GM23248 (cell line): ENCODE measurements around the gene SCO1. TPM values are rescaled to one million over a fixed set of nuclear protein-coding genes. Genes with fewer than 3 reads are reported as not detected.
"Not testable (repeated sequence)": the region's sequence is repeated elsewhere in the genome, so short reads cannot be mapped to it uniquely, and the experiment has no call there.

ENCODE experiments used
- DNase-seq: peaks from one replicate; pipeline ENCODE4 v3.0.0-alpha.2; 2015
- H2AFZ ChIP-seq: fragments of 200-600 bp; sonication (generic); 2 replicates; pipeline ENCODE4 v1.6.1; 2016; ENCODE audit warnings: antibody characterized with exemption
- H3F3A ChIP-seq: fragments of 200-600 bp; sonication (generic); 2 replicates; pipeline ENCODE4 v1.6.1; 2016; ENCODE audit warnings: mild to moderate bottlenecking, antibody characterized with exemption, mixed run types; ENCODE audit not compliant: insufficient read depth
- H3K27ac ChIP-seq: fragments of 200-600 bp; sonication (generic); 2 replicates; pipeline ENCODE4 v1.5.1; 2016; ENCODE audit warnings: mild to moderate bottlenecking
- H3K27me3 ChIP-seq: fragments of 200-600 bp; sonication (generic); replicated peaks from 2 replicates; pipeline ENCODE4 v1.6.1; 2016; ENCODE audit warnings: mild to moderate bottlenecking; ENCODE audit not compliant: insufficient read depth
- H3K36me3 ChIP-seq: fragments of 200-600 bp; sonication (generic); 2 replicates; pipeline ENCODE4 v1.6.1; 2016; ENCODE audit warnings: low read depth, mild to moderate bottlenecking
- H3K4me1 ChIP-seq: fragments of 200-600 bp; sonication (generic); 2 replicates; pipeline ENCODE4 v1.6.1; 2016; ENCODE audit warnings: mild to moderate bottlenecking; ENCODE audit not compliant: insufficient read depth
- H3K4me2 ChIP-seq: fragments of 200-600 bp; sonication (generic); one replicate; pipeline ENCODE4 v1.6.1; 2016; ENCODE audit warnings: mild to moderate bottlenecking; ENCODE audit not compliant: unreplicated experiment
- H3K4me3 ChIP-seq: fragments of 200-600 bp; sonication (generic); 2 replicates; pipeline ENCODE4 v1.5.1; 2016; ENCODE audit warnings: mild to moderate bottlenecking
- H3K79me2 ChIP-seq: fragments of 200-600 bp; sonication (generic); 2 replicates; pipeline ENCODE4 v1.6.1; 2016; ENCODE audit warnings: mild to moderate bottlenecking; ENCODE audit not compliant: insufficient read depth
- H3K9ac ChIP-seq: fragments of 200-600 bp; sonication (generic); 2 replicates; pipeline ENCODE4 v1.6.1; 2016; ENCODE audit warnings: mild to moderate bottlenecking
- H3K9me2 ChIP-seq: fragments of 200-600 bp; sonication (generic); 2 replicates; pipeline ENCODE4 v1.6.1; 2016; ENCODE audit warnings: mixed run types, mild to moderate bottlenecking, moderate library complexity; ENCODE audit not compliant: insufficient read depth
- H3K9me3 ChIP-seq: fragments of 200-600 bp; sonication (generic); one replicate; pipeline ENCODE4 v1.6.1; 2017; ENCODE audit warnings: low read depth
- H4K20me1 ChIP-seq: fragments of 200-600 bp; sonication (generic); 2 replicates; pipeline ENCODE4 v1.6.0; 2016; ENCODE audit not compliant: insufficient read depth
- EZH2 ChIP-seq: fragments of 200-600 bp; sonication (generic); IDR thresholded peaks from 2 replicates; pipeline ENCODE4 v1.6.1; 2018; ENCODE audit warnings: antibody characterized with exemption, mild to moderate bottlenecking; ENCODE audit not compliant: insufficient read depth, poor library complexity, severe bottlenecking
- EZH2phosphoT487 ChIP-seq: fragments of 200-600 bp; sonication (generic); IDR thresholded peaks from 2 replicates; pipeline ENCODE4 v1.6.1; 2018; ENCODE audit warnings: antibody characterized with exemption, moderate library complexity, mild to moderate bottlenecking, low read depth; ENCODE audit not compliant: insufficient read depth
- WGBS, 2 experiments: methylation state at CpG; one replicate each; pipeline ENCODE4 v1.1.6; 2015 to 2017; ENCODE audit warnings: low lambda C conversion rate in 2 of 2, low coverage in 1 of 2; ENCODE audit errors: missing lambda C conversion rate in 2 of 2; 5-methylcytosine and 5-hydroxymethylcytosine counted together
- in situ Hi-C: fragments of 300-500 bp; cut with MboI; formaldehyde crosslinking; loops from 2 replicates; pipeline ENCODE4 v1.15.0; 2020
- polyA plus RNA-seq: library from polyadenylated mRNA; unstranded; fragments of >200 nt; fragmentation: Nextera tagmentation; extraction: Ambion mirVana; gene quantifications from 2 replicates; pipeline ENCODE4 v1.2.1, GENCODE V29; 2016
- total RNA-seq: library from RNA; depleted of rRNA; stranded (reverse); fragments of >200 nt; shearing (Covaris generic); gene quantifications from 2 replicates; pipeline ENCODE4 v1.2.3, GENCODE V29; 2014

The SCO1 gene
- total and polyA plus RNA-seq, 2 experiments from 2014 or later: 25.6 to 40.4 TPM

DNA sequence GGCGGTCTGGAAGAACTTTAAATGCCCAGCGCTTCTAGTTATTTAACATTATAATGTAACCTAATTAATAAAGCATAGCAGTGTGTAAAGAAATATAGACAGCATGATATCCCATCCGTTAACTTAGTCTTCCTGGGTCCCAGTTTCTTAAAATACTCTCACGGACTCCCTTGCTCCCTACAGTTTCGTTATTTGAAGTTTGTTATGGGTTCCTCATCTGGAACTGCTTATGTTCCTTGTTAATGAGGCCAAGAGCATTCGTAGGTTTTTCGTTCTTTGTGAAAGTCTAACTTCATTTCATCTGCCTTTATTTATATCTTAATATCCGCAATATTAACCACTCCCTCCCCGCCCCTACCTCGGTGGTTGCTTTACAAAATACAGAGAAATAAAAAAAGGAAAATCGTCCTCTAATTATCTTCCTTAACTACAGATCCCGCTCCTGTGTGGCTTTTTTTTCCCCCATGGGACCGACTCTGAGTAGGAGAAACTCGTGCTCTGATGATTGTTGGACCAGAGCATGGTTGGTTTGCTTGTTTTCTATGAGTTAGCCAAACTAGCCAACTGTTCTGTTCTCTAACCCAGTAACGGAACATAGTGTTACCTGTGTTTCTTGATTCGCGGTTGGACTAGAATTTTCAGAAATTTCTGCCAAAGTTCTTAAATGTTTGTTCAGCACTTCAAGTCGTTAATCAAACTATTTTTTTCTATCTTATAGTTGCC is 924 bp upstream of the SCO1 start:
- Histone ChIP-seq H3K4me1 (peaks cover 28% of the 10 kb centered on the region), H4K20me1 (no peaks in the 10 kb centered on the region), H3K4me3 (peak overlapping the region; percentile 88), H3F3A (peaks cover 10% of the 10 kb centered on the region), H3K4me2 (peak overlapping the region; percentile 87), H3K9me3 (no peaks in the 10 kb centered on the region), H2AFZ (peak overlapping the region; percentile 81), H3K36me3 (peaks cover 15% of the 10 kb centered on the region; the same call in 1 of the 2 replicates), H3K9ac (peak overlapping the region; percentile 87), H3K9me2 (no peaks in the 10 kb centered on the region), H3K27ac (peak overlapping the region; percentile 86), H3K79me2 (peaks cover 91% of the 10 kb centered on the region), H3K27me3 (no peaks in the 10 kb centered on the region)
- 2 to 6% methylated on average over 18 of the region's 18 CpGs for WGBS, 2 experiments
- no peak for TF ChIP-seq EZH2
- TF ChIP-seq EZH2phosphoT487: no peak
- DNase-seq: peak; percentile 71
- in situ Hi-C loops: no loop called here

DNA sequence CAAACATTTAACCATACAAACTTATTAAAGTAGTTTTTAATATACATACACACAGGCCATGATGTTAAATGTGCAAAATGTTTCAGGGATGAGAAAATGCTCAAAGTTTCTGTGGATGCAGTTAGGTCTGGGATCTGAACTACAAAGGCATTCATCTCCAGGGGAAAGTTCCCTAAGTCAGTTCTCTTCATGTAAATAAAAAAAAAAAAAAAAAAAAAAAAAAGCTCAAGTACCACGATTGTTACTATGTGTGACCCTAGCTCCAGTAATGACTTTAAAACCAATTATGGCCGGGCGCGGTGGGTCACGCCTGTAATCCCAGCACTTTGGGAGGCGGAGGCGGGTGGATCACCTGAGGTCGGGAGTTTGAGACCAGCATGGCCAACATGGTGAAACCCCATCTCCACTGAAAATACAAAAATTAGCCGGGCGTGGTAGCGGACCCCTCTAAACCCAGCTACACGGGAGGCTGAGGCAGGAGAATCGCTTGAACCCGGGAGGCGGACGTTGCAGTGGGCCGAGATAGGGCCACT is 1.4 kb downstream of the SCO1 start:
- H3K36me3 ChIP-seq: peaks cover 27% of the 10 kb centered on the region; the same call in 1 of the 2 replicates
- in situ Hi-C loops, H3K9me2 ChIP-seq, H4K20me1 ChIP-seq, DNase-seq, H3K27me3 ChIP-seq, H3K27ac ChIP-seq, H3K9me3 ChIP-seq, H3F3A ChIP-seq: not testable (repeated sequence)
- H2AFZ ChIP-seq: peak overlapping the region; percentile 81; the same call in 1 of the 2 replicates
- WGBS, 2 experiments: 81 to 84% methylated on average over 15 to 17 of the region's 17 CpGs
- H3K4me1 ChIP-seq: peaks cover 22% of the 10 kb centered on the region
- H3K79me2 ChIP-seq: peaks cover 91% of the 10 kb centered on the region
- peak overlapping the region; percentile 87 for H3K9ac ChIP-seq
- peak overlapping the region; percentile 87 for H3K4me2 ChIP-seq
- peak overlapping the region; percentile 88 for H3K4me3 ChIP-seq

DNA sequence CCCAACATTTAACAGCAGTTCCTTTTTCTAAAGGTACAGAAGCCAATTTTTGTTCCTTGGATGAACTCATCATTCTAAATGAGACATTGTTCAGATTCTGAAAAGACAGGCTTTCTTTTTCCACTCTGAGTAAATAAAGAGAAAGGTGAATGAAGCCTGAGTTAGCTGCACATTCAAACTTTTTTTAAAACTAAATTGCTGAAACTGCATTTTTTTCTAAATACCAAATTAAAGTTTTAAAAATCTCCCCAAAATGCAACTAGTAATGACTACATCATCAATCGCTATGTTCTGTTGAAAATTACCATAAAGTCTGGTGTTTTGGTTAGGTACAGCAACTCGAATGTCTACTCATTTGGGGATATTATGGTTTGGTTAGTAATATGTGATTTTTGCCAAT is 9.8 kb downstream of the SCO1 start:
- Histone ChIP-seq H3K27ac (no peak overlapping the region), H3K4me2 (no peak overlapping the region), H3F3A (peaks cover 9% of the 10 kb centered on the region), H3K9me2 (no peaks in the 10 kb centered on the region), H3K27me3 (no peaks in the 10 kb centered on the region), H3K4me1 (peaks cover 4% of the 10 kb centered on the region), H3K9me3 (no peaks in the 10 kb centered on the region), H3K79me2 (peaks cover 72% of the 10 kb centered on the region), H3K9ac (no peak overlapping the region), H2AFZ (no peak overlapping the region), H3K36me3 (peaks cover 38% of the 10 kb centered on the region), H4K20me1 (peaks cover 7% of the 10 kb centered on the region; the same call in 1 of the 2 replicates), H3K4me3 (no peak overlapping the region)
- 96 to 98% methylated on average over 2 of the region's 2 CpGs for WGBS, 2 experiments
- DNase-seq: no peak
- TF ChIP-seq EZH2phosphoT487 (no peak), EZH2 (no peak)
- in situ Hi-C loops: no loop called here

DNA sequence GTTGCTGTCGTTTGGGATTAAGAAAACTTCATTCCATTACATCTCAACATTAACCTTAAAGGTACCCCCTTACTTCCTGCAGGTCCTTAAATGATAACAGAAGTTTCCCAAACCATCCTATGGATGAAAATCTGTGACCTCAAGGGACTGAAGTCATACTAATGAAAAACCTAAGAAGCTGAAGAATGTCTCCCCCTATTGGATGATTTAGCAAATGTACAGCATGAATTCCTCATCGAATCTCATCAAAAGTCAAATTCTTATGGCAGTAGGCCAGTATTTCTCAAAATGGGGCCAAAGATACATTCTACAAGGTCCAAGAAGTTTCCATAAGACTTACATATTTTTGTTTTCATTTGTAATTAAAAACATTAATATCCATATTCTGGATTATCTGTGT is 13.5 kb downstream of the SCO1 start:
- no peak overlapping the region for H3K9ac ChIP-seq
- H3K79me2 ChIP-seq: peaks cover 35% of the 10 kb centered on the region
- DNase-seq: peak; percentile 39
- H3K4me2 ChIP-seq: no peak overlapping the region
- no peak overlapping the region for H3K27ac ChIP-seq
- H3K9me2 ChIP-seq: no peaks in the 10 kb centered on the region
- no peaks in the 10 kb centered on the region for H3K9me3 ChIP-seq
- 49 to 50% methylated on average over 2 of the region's 2 CpGs for WGBS, 2 experiments
- peaks cover 42% of the 10 kb centered on the region for H3K36me3 ChIP-seq
- H3K4me1 ChIP-seq: peaks cover 18% of the 10 kb centered on the region
- no peak for TF ChIP-seq EZH2
- TF ChIP-seq EZH2phosphoT487: no peak
- no peak overlapping the region for H3K4me3 ChIP-seq
- H3F3A ChIP-seq: peaks cover 16% of the 10 kb centered on the region
- H4K20me1 ChIP-seq: peaks cover 7% of the 10 kb centered on the region; the same call in 1 of the 2 replicates
- H3K27me3 ChIP-seq: no peaks in the 10 kb centered on the region
- in situ Hi-C loops: no loop called here
- no peak overlapping the region for H2AFZ ChIP-seq
